NCI-H146 (cell line): ENCODE results near the gene PIP4K2C.
"Not testable (repeated sequence)": the region's sequence is repeated elsewhere in the genome, so short reads cannot be mapped to it uniquely, and the experiment has no call there.

Experiments
- DNase-seq: peaks from one replicate; lab custom pipeline; 2025; lab: John Stamatoyannopoulos, UW

PIP4K2C gene

GRCh38 chr12:57609781-57610553 lies 19.0 kb downstream of the PIP4K2C start:
- no peak for DNase-seq

- no peak for DNase-seq
Observed at GRCh38 chr12:57610554-57611107, 19.6 kb downstream of the PIP4K2C start.

GRCh38 chr12:57611108-57611826 lies 20.3 kb downstream of the PIP4K2C start, which contains the start of gene ARHGEF25:
ARHGEF25 (plus strand) TSS chr12:57611435; CDS start chr12:57611895, 460 bp downstream.
- DNase-seq: peak; percentile 76

- DNase-seq: no peak
Observed at GRCh38 chr12:57611827-57612710, 21.1 kb downstream of the PIP4K2C start.

GRCh38 chr12:57612711-57613426 lies 21.9 kb downstream of the PIP4K2C start:
- no peak for DNase-seq

- DNase-seq: no peak
Observed at GRCh38 chr12:57613427-57614109, 22.6 kb downstream of the PIP4K2C start.

GRCh38 chr12:57614178-57614947 lies 23.4 kb downstream of the PIP4K2C start:
- no peak for DNase-seq

GRCh38 chr12:57614948-57615500 lies 24.0 kb downstream of the PIP4K2C start:
- no peak for DNase-seq

- DNase-seq: no peak
Observed at GRCh38 chr12:57615637-57616036, 24.6 kb downstream of the PIP4K2C start.

- no peak for DNase-seq
Observed at GRCh38 chr12:57616383-57617101, 25.6 kb downstream of the PIP4K2C start.

GRCh38 chr12:57617942-57618341 lies 26.9 kb downstream of the PIP4K2C start:
- DNase-seq: no peak

GRCh38 chr12:57618431-57618830 lies 27.4 kb downstream of the PIP4K2C start:
- DNase-seq: not testable (repeated sequence)

- DNase-seq: no peak
Observed at GRCh38 chr12:57618966-57619433, 28.0 kb downstream of the PIP4K2C start.

GRCh38 chr12:57619434-57620244 lies 28.6 kb downstream of the PIP4K2C start:
- DNase-seq: no peak

GRCh38 chr12:57620245-57620935 lies 29.4 kb downstream of the PIP4K2C start:
- DNase-seq: no peak

- peak; percentile 48 for DNase-seq
Observed at GRCh38 chr12:57620936-57621496, 30.0 kb downstream of the PIP4K2C start.
